Skeletal muscle tissue (tissue), 4 donors: Measurements from ENCODE around the gene RBMS1. TPM values are rescaled to one million over a fixed set of nuclear protein-coding genes. Genes with fewer than 3 reads are reported as not detected.
"Not testable (repeated sequence)": the region's sequence is repeated elsewhere in the genome, so short reads cannot be mapped to it uniquely, and the experiment has no call there.

Experiments
- H3K27ac ChIP-seq: one replicate; pipeline ENCODE4 v1.7.0; 2013; ENCODE audit warnings: mild to moderate bottlenecking, low read depth, low read length, inconsistent platforms
- H3K27me3 ChIP-seq, 3 donors: one replicate each; pipeline ENCODE4 v1.7.0; 2013; ENCODE audit warnings: low read length in 3 of 3; ENCODE audit not compliant: control insufficient read depth in 3 of 3, insufficient read depth in 3 of 3
- H3K36me3 ChIP-seq, 3 donors: one replicate each; pipeline ENCODE4 v1.7.0; 2013; ENCODE audit warnings: low read length in 3 of 3; ENCODE audit not compliant: control insufficient read depth in 3 of 3, insufficient read depth in 3 of 3
- H3K4me1 ChIP-seq, 3 donors: one replicate each; pipeline ENCODE4 v1.7.0; 2013; ENCODE audit warnings: low read length in 3 of 3, mild to moderate bottlenecking in 3 of 3; ENCODE audit not compliant: control insufficient read depth in 3 of 3, insufficient read depth in 3 of 3
- H3K4me3 ChIP-seq, 3 donors: one replicate each; pipeline ENCODE4 v1.7.0; 2013; ENCODE audit warnings: low read length in 3 of 3
- H3K9ac ChIP-seq, 3 donors: one replicate each; pipeline ENCODE4 v1.7.0; 2013; ENCODE audit warnings: low read length in 3 of 3, mild to moderate bottlenecking in 3 of 3, moderate library complexity in 2 of 3, low read depth in 1 of 3
- H3K9me3 ChIP-seq, 3 donors: one replicate each; pipeline ENCODE4 v1.7.0; 2013; ENCODE audit warnings: low read length in 3 of 3; ENCODE audit not compliant: control insufficient read depth in 3 of 3
- total RNA-seq: library from RNA; depleted of rRNA; stranded (reverse); fragments of >200 nt; gene quantifications from one replicate; pipeline ENCODE4 v1.2.3, GENCODE V29; 2014
- donor health status: Osteomylitis.

Gene RBMS1
- total RNA-seq, 1 donor from 2014 or later: 48.0 TPM

DNA sequence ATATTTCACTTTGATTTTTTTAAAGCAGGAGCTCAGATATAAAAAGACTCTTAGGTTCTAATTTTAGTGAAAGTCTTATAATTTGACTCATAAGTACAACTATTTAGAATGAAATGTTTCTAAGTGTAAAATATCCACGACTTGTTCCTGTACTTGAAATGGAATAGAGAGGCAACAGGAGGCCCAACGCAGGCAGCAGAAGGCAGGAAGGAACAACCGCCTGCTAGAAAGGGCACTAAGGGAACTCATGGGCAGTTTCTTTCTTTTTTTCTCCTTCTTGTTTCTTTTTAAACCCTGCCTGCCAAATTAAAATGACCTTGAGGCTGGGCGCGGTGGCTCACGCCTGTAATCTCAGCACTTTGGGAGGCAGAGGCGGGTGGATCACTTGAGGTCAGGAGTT lies 51.0 kb downstream of the RBMS1 start:
- no peaks in the 10 kb centered on the region for H3K9me3 ChIP-seq
- H3K4me1 ChIP-seq: no peaks in the 10 kb centered on the region
- no peak overlapping the region for H3K4me3 ChIP-seq
- no peak overlapping the region for H3K9ac ChIP-seq
- peaks cover 0 to 2% (median 0%) of the 10 kb centered on the region in 3 donors for H3K36me3 ChIP-seq
- no peak overlapping the region for H3K27ac ChIP-seq
- no peaks in the 10 kb centered on the region for H3K27me3 ChIP-seq

DNA sequence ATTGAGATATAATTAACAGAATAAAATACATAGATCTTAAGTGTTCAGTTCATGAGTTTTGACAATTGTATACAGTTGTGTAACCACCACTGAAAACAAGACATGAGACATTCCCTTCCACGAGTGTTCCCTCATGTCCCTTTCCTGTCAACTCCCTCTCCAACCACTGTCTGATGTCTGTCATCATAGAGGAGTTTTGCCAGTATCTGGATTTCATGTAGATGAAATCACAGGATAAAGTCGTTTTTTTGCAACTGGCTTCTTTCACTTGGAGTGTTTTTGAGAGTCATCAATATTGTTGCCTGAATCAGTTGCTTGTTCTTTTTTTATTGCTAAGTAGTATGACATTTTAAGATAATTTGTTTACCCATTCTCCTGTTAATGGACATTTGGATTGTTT lies 52.7 kb downstream of the RBMS1 start:
- Histone ChIP-seq H3K4me1 (no peaks in the 10 kb centered on the region), H3K9me3 (no peaks in the 10 kb centered on the region), H3K4me3 (no peak overlapping the region), H3K36me3 (peaks cover 0 to 2% (median 0%) of the 10 kb centered on the region in 3 donors), H3K27ac (no peak overlapping the region), H3K27me3 (no peaks in the 10 kb centered on the region), H3K9ac (no peak overlapping the region)

DNA sequence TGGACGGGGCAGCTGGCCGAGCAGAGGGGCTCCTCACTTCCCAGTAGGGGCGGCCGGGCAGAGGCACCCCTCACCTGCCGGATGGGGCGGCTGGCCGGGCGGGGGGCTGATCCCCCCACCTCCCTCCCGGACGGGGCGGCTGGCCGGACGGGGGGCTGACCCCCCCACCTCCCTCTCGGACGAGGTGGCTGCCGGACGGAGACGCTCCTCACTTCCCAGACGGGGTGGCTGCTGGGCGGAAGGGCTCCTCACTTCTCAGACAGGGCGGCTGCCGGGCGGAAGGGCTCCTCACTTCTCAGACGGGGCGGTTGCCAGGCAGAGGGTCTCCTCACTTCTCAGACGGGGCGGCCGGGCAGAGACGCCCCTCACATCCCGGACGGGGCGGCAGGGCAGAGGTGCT lies 54.6 kb downstream of the RBMS1 start:
- H3K36me3 ChIP-seq, H3K27me3 ChIP-seq, H3K4me3 ChIP-seq, H3K9ac ChIP-seq, H3K4me1 ChIP-seq, H3K9me3 ChIP-seq, H3K27ac ChIP-seq: not testable (repeated sequence)

DNA sequence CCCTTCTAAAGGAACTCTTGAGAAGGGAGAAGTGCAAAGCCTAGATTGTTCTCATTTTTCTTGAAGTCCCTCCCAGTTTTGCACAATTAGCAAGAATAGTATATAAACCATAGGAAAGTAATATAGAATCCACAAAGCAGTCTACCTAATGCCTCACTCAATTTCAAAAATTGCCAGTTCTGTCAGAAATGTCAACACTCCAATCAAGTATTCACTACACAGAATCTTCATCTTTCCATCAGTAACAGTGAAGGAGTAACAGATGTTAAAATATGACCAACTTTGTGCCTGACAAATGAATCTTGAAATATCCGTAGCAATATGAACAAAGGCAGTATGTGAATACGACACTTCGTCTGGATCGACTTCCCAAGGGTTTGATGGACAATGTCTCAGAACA lies 56.3 kb downstream of the RBMS1 start:
- Histone ChIP-seq H3K9ac (no peak overlapping the region), H3K36me3 (peaks cover 0 to 2% (median 0%) of the 10 kb centered on the region in 3 donors), H3K27ac (no peak overlapping the region), H3K4me1 (no peaks in the 10 kb centered on the region), H3K27me3 (no peaks in the 10 kb centered on the region), H3K9me3 (no peaks in the 10 kb centered on the region), H3K4me3 (no peak overlapping the region)

DNA sequence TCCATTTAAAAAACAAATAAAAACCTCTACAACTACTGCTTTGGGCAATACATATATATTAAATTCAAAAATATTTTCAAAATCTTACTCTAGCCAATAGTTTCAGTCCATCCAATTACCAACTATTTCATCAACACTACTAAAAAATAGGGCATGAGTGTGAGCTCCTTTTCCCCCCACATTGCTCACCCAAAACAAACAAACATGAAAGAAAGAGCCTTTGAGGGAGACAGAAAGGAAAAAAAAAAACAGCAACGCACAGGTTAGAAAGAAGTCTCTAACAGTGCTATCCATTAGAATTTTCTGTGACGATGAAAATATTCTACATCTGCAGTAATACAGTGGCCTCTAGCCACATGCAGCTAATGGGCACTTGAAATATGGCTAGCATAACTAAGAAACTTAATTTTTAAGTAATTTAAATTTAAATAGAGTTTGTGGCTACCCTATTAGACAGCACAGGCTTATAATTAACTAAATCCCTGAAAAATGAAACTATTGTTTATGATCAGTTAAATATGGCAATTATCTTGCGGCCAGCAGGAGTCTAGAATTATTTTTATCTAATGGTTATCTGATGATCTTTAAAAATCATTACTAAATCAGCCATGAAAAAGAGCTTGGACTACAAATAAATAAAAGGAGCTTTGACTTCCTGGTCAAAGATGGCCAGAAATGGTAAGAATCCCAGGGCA lies 59.2 kb downstream of the RBMS1 start:
- H3K27ac ChIP-seq: no peak overlapping the region
- H3K9ac ChIP-seq: no peak overlapping the region
- H3K9me3 ChIP-seq: peaks cover 0 to 4% (median 0%) of the 10 kb centered on the region in 3 donors
- peaks cover 0 to 6% (median 0%) of the 10 kb centered on the region in 3 donors for H3K36me3 ChIP-seq
- H3K4me3 ChIP-seq: no peak overlapping the region
- H3K4me1 ChIP-seq: no peaks in the 10 kb centered on the region
- no peaks in the 10 kb centered on the region for H3K27me3 ChIP-seq

DNA sequence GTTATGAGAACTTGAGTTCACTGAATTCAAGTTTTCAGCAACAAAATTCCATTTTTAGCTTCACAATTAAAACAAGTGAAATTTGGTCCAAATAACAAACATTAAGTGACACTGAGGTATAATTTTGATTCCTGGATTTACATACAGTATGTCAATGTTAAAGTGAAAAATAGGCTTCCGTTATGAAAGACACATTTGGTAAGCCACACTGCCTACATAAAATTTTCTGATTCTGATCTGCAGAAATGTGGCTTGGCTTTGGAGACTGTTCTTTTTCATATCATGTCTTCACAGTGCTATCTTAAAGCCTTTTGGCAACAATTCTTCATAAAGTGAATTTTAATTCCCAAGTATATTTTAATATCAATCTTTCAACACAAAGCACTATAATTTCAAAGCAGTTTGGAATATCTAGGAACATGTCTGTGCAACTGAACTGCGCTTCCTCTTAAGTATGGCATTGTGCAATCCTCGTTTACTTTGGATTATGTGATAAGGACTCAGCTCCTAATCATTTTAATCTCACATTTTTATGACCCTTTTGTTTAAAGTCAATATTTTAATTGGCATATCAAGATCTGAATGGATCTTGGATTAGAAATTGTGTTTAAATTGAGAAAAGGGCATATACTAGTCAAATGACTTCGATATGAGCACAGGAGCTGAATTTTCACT lies 60.0 kb downstream of the RBMS1 start:
- Histone ChIP-seq H3K9me3 (peaks cover 0 to 4% (median 0%) of the 10 kb centered on the region in 3 donors), H3K36me3 (peaks cover 0 to 6% (median 0%) of the 10 kb centered on the region in 3 donors), H3K4me3 (no peak overlapping the region), H3K27ac (no peak overlapping the region), H3K4me1 (peaks cover 2 to 3% (median 2%) of the 10 kb centered on the region in 3 donors), H3K9ac (no peak overlapping the region), H3K27me3 (no peaks in the 10 kb centered on the region)

DNA sequence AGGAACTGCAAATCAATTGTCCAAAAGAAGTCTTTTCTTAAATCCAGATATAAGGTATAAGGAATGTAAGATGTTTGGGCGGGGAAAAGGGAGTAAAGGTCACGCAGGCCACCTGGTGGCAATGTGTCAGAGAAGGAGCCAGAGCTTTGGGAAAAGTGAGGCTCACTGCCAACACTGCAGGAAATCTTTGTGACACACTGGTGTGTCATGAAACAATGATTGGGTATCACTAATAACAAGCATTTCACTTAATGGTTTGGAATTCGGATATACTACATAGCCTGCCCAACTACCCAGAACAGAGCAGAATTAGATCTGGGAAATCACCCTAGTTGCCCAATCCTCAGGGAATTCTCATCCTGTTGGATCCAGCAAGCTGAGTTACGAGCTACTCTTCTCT lies 61.0 kb downstream of the RBMS1 start:
- Histone ChIP-seq H3K27ac (no peak overlapping the region), H3K36me3 (peaks cover 0 to 6% (median 0%) of the 10 kb centered on the region in 3 donors), H3K27me3 (no peaks in the 10 kb centered on the region), H3K4me3 (no peak overlapping the region), H3K9ac (no peak overlapping the region), H3K4me1 (peaks cover 5 to 12% (median 6%) of the 10 kb centered on the region in 3 donors), H3K9me3 (peaks cover 0 to 4% (median 0%) of the 10 kb centered on the region in 3 donors)

DNA sequence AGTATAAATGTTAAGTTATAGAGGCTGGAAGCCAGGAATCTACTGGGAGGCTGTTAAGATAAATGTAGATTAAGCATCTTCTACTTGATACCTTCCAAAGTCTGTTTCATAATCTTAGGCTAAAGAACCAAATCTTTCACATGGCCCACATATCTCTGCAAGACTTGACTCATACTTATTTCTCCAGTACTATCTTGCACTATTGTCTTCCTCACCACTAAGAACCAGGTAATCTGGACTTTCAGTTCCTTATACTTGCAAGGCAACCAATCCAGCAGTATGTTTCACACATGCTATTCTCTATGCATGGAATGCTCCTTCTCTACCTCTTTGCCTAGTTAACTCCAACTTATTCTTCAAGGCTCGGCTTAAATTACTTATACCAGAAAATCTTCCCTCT lies 62.2 kb downstream of the RBMS1 start:
- Histone ChIP-seq H3K9me3 (peaks cover 0 to 4% (median 0%) of the 10 kb centered on the region in 3 donors), H3K4me3 (no peak overlapping the region), H3K27me3 (no peaks in the 10 kb centered on the region), H3K36me3 (peaks cover 0 to 6% (median 0%) of the 10 kb centered on the region in 3 donors), H3K9ac (no peak overlapping the region), H3K27ac (no peak overlapping the region), H3K4me1 (peaks cover 6 to 14% (median 8%) of the 10 kb centered on the region in 3 donors)

DNA sequence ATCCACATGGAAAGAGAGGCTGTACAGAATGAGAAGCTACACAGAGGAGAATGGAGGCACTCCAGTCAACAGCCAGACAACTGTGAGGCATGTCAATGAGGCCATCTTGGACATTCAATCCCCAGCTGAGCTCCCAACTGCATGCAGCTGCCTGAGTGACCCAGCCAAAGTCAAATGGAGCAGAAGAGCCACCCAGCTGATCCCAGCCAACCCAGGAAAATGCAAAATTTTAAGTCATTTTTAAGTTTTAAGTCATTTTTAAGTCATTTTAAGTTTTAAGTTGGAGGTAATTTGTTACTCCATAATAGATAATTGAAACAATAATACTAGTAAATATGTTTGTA lies 63.6 kb downstream of the RBMS1 start:
- H3K27ac ChIP-seq: no peak overlapping the region

DNA sequence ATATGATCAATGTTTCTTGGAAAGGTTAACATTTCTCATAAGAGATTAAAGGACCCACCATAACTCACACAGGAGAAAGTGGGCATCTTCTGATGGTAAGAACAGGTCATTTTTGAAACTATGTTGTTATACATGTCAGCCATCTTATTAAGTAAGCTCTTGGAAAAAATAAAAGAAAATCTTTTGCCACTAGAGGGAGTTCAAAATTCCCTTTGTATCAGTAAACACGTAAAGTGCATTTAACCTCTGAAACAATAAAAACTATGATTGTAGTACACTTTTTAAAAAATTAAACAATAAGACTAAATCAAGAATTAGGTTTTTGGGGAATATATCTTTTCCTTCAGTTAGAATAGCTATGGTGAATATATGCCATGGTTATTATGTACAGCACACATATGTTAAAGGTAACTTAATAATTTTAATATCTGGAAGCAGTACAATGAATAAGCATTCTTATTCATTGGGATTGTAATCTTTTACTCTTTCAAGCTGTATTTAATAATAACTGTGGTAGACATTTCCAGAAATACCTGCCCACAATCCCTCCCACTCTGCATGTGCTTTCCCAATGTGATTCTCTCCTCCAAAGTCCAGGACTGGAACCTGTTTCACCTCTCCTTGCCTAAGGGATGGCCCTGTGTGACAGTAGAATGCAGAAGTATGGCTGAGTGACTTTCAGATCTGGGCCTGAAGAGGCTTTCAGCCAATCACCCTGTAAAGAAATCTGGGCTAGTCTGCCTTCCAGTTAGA lies 64.2 kb downstream of the RBMS1 start:
- no peak overlapping the region for H3K9ac ChIP-seq
- H3K4me3 ChIP-seq: no peak overlapping the region
- H3K4me1 ChIP-seq: peaks cover 6 to 20% (median 8%) of the 10 kb centered on the region in 3 donors
- H3K36me3 ChIP-seq: peaks cover 0 to 6% (median 0%) of the 10 kb centered on the region in 3 donors
- peaks cover 0 to 4% (median 0%) of the 10 kb centered on the region in 3 donors for H3K9me3 ChIP-seq
- peak overlapping the region; percentile 34 for H3K27ac ChIP-seq
- no peaks in the 10 kb centered on the region for H3K27me3 ChIP-seq

More for the DNA sequence above, 63.6 kb downstream of the RBMS1 start:
- H3K27me3 ChIP-seq: no peaks in the 10 kb centered on the region
- H3K4me3 ChIP-seq: no peak overlapping the region
- H3K4me1 ChIP-seq: peaks cover 6 to 20% (median 8%) of the 10 kb centered on the region in 3 donors
- no peak overlapping the region for H3K9ac ChIP-seq
- H3K9me3 ChIP-seq: peaks cover 0 to 4% (median 0%) of the 10 kb centered on the region in 3 donors
- H3K36me3 ChIP-seq: peaks cover 0 to 6% (median 0%) of the 10 kb centered on the region in 3 donors
